ENCODE data around the gene ST6GALNAC1.

Gene ST6GALNAC1

GRCh38 chr17:76586741-76587487 is 56.6 kb downstream of the ST6GALNAC1 start:
- TF ChIP-seq CTCF (IDR thresholded peaks at IDR 0.05; ENCODE audit: borderline replicate concordance, insufficient read depth, low read depth, low read length): no peak
- no peak overlapping the region for H3K4me3 ChIP-seq (ENCODE audit: low read depth, low read length)

DNA sequence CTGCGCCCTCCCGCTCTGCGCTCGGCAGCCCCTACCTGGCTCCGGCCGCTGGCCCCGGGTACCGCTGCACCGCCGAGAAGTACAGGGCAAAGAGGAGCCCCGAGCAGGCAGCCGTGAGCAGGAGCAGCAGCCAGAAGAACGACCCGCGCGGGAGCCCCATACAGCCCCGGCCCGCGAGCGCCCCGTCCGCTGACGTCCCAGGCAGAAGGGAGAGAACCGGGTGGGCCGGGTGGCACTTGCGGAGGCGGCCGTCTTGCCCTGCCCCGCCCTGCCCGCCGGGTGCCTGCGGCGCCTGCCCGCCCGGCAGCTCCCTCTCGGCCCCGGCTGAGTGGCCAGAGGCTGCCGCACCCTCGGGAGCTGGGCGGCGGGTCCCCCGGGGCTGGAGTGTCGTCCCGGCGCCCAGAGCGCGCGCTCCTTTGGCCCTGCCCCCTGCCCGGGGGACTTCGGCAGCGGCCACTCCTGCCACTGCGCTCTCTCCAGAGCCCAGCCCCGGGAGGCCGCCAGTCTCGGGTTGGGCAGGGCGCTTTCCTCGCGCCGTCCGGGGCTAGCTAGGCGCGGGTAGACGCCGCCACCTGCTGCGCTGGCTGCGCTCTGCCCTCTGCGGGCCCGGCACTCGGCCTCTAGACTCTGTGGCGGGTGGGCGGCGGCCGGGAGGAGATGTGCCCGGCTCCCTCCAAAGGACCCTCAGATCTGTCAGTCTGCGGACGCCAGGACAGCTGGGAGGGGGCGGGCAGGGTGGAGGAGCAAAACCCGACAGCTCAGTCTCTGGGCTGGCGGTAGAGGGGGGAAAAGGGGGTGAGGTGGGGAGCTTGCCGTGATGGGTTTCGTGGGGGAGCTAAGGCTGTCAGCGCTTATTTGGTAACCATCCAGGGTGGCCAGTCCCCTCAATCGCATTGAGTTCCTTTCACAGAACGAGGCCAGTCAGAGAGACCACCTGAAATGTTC is 57.6 kb downstream of the ST6GALNAC1 start, which contains the start of gene ST6GALNAC2:
Gene ST6GALNAC2 (minus strand): TSS at position 212 of the 945 bp plus-strand sequence. CDS start 52 bp downstream, at position 160.
- H3K4me3 ChIP-seq (ENCODE audit: low read depth, low read length): no peak within 1 kb of the TSS
- TF ChIP-seq CTCF (IDR thresholded peaks at IDR 0.05; ENCODE audit: borderline replicate concordance, insufficient read depth, low read depth, low read length): peak; percentile 40

DNA sequence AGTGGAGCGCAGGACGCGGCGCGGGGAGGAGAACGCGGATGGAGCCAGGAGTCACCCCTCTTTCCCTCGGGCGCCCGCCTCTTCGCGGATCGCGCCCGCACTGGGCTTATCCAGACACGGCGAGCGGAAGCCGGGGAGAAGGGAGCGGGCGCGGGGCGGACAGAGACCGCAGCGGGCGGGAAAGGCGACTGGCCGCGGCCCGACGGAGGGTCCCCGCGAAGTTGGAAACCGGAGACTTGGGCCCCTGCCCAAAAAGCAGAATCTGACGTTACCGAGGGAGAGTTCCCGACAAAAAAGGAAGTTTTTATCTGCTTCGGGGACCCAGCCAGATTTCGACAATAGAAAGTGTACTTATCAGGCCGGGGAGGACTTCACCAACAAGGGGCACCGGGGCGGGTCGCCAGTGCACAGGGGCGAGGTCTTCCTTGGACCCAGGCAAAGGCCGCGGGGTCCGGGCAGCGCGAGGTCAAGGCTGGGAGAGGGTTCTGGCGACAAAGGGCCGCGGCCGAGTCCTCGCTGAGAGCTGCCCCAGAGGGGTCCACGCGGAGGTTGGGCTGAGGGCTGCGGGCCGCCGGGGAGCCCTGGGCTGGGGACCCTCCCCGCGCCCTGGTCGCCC is 58.4 kb downstream of the ST6GALNAC1 start:
- no peak for TF ChIP-seq CTCF (IDR thresholded peaks at IDR 0.05; ENCODE audit: borderline replicate concordance, insufficient read depth, low read depth, low read length)
- no peak overlapping the region for H3K4me3 ChIP-seq (ENCODE audit: low read depth, low read length)

DNA sequence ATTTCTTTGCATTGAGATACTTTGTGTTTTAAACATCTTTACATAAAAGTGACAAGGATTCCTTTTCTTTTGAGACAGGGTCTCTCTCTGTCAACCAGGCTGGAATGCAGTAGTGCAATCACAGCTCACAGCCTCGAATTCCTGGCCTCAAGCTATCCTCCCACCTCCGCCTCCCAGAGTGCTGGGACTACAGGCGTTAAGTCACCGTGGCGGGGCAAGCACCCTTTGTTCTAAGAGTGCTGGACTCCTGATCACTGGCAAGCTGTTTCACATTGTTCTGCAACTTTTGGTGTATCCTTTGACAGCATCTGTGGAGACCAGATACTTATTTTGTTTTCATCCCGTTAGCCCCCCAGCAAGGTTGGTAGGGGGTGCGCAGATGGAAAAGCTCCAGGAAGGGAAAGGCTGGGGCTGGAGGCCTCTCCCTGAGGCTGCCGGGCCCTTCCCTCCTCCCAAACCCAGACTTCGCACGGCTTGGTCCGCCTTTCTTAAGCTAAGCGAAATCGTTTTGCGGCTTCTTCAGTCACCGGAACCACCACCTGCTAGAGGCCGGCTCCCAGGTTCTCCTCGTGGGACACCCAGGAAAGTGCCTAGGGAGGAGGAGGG is 59.0 kb downstream of the ST6GALNAC1 start:
- no peak for TF ChIP-seq CTCF (IDR thresholded peaks at IDR 0.05; ENCODE audit: borderline replicate concordance, insufficient read depth, low read depth, low read length)
- H3K4me3 ChIP-seq (ENCODE audit: low read depth, low read length): no peak overlapping the region

- H3K4me3 ChIP-seq (ENCODE audit: low read depth, low read length): no peak overlapping the region
- TF ChIP-seq CTCF (IDR thresholded peaks at IDR 0.05; ENCODE audit: borderline replicate concordance, insufficient read depth, low read depth, low read length): no peak
These were observed 60.9 kb downstream of the ST6GALNAC1 start for GRCh38 chr17:76582660-76583059.

DNA sequence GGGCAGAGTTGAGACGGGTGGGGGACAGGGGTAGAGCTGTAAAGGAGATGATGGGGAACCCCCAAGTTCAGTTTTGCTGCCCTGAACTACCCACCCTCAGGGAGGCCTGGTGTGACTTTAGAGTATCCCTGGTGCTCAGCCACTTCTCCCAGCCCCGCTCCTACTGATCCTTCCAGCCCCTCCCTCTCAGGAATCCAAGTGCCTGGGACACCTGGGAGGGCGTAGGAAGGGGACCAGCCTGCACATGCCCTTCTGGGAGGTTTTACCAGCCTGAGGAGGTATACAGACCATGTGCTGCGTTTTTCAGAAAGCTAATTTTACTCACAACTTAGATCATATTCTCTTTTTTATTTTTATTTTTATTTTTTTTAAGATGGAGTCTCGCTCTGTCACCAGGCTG is 62.0 kb downstream of the ST6GALNAC1 start:
- no peak for TF ChIP-seq CTCF (IDR thresholded peaks at IDR 0.05; ENCODE audit: borderline replicate concordance, insufficient read depth, low read depth, low read length)

More for the DNA sequence above, 62.0 kb downstream of the ST6GALNAC1 start:
- H3K4me3 ChIP-seq (ENCODE audit: low read depth, low read length): no peak overlapping the region
